Left forelimb (tissue), 1 donor: ENCODE data around the gene ASIC1.
A peak's percentile ranks its signal among the peaks of the same experiment; 100 is the strongest.
"Not testable (repeated sequence)": the region's sequence is repeated elsewhere in the genome, so short reads cannot be mapped to it uniquely, and the experiment has no call there.

Experiments used
- DNase-seq: peaks from one replicate; pipeline ENCODE4 v3.0.0-alpha.2; 2018; ENCODE audit warnings: low spot score

Gene ASIC1

GRCh38 chr12:50061946-50062686 is 4.7 kb downstream of the ASIC1 start:
- no peak for DNase-seq

DNA sequence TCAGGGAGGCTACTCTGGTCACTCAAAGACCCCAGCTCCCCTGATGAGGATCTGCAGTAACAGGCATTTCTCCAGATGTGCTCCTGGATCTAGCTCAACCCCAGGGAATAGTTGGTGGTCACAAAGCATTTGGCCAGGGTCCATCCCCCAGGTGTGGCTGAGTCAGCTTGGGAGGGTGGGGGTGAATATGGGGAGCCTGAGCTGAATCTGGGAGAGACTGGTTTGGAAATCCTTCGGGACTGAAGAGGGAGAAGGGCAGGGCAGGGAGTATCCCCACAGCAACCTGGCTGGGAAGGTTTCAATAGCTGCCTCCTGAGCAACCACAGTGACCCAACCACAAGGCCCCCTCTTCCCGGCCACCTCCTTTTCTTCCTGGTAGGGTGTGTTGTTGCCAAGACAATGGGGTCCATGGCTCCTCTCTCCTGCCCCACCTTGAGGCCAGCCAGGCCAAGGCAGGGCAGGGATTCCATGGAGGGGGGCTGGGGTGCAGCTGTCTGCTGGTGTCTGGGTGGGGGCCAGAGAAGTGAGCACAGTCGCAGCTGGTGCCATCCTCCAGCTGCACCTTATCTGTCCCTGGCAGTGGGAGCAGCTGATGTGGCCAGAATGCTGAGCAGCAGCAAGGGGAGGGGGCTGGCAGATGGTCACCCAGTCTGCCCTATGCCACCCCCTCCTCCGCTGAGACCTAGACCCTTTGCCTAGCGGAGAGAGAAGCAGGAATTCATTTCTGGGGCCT is 5.5 kb downstream of the ASIC1 start:
- DNase-seq: no peak

DNA sequence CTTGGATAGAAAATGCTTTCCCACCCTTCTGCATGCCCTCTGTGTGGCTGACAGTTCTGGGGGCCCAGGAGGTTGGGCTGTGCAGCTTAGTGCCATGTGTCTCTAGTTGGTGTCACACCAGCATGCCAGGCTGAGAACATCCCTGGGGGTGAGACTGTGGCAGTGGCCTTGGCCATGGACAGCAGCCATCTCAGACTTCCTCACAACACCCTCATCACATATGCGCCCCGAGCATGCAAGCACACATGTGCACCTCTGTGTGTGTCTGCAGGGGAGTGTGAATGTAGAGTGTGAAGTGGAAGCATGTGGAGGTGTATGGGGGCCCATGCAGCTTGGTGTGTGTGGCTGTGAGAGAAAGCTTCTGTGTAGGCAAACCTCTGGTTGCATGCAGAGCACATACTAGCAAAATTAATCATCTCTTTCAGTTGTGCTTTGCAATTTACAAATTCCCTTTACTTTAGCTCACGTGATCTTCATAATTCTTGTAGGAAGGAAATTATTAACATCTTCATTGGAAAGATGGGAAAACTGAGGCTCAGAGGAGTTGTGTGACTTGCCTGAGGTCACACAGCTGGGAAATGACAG is 8.4 kb downstream of the ASIC1 start:
- DNase-seq: no peak

GRCh38 chr12:50066402-50066801 is 9.0 kb downstream of the ASIC1 start:
- no peak for DNase-seq

- no peak for DNase-seq
Measured at GRCh38 chr12:50069069-50069468, 11.7 kb downstream of the ASIC1 start.

- no peak for DNase-seq
Measured at GRCh38 chr12:50069539-50069938, 12.1 kb downstream of the ASIC1 start.

GRCh38 chr12:50070314-50071060 is 13.1 kb downstream of the ASIC1 start:
- DNase-seq: peak; percentile 86

GRCh38 chr12:50072198-50072907 is 15.0 kb downstream of the ASIC1 start:
- no peak for DNase-seq

DNA sequence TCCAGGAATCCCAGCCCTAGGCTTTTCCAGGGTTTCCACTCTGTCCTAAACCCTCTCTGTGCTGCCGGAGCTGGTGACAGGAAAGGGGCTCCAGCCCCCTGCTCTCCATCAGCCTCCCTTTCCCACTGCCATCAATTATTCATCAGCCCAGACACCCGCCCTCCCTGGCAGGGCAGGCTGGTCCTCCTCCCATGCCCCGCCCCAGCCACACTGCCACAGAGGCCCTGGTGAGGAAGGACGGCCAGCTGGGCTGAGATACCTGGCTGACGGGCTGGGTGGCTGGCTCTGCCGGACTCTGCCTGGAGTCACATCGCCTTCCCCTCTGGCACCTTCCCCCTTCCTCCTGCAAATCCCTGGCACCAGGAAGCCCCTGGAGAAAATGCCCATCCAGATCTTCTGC is 15.8 kb downstream of the ASIC1 start:
- DNase-seq: no peak

- DNase-seq: no peak
Measured at GRCh38 chr12:50073712-50074111, 16.3 kb downstream of the ASIC1 start.

GRCh38 chr12:50074936-50075807 is 17.8 kb downstream of the ASIC1 start:
- peak; percentile 86 for DNase-seq

DNA sequence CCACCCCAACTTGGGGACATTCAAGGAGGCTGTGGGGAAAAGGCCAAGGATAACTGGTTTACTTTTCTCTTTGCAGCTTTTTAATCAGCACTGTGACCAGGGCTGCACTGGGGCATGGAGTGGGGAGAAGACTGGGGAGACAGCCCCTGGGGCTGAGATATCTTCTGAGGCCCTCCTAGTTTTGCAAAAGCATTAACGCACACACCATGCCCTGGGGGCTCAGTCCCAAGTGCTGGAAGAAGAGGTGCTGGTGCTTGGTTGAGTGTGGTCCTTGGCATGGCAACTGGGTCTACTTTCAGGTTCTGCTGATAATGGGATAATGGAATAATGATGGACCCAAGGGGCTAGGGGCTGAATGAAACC is 18.4 kb downstream of the ASIC1 start:
- DNase-seq: no peak

- no peak for DNase-seq
Measured at GRCh38 chr12:50077099-50077498, 19.7 kb downstream of the ASIC1 start.

- DNase-seq: no peak
Measured at GRCh38 chr12:50078281-50078680, 20.9 kb downstream of the ASIC1 start.

- DNase-seq: no peak
Measured at GRCh38 chr12:50079771-50080170, 22.4 kb downstream of the ASIC1 start.

- no peak for DNase-seq
Measured at GRCh38 chr12:50081096-50081808, 23.9 kb downstream of the ASIC1 start.

GRCh38 chr12:50082644-50083043 is 25.2 kb downstream of the ASIC1 start:
- DNase-seq: no peak

DNA sequence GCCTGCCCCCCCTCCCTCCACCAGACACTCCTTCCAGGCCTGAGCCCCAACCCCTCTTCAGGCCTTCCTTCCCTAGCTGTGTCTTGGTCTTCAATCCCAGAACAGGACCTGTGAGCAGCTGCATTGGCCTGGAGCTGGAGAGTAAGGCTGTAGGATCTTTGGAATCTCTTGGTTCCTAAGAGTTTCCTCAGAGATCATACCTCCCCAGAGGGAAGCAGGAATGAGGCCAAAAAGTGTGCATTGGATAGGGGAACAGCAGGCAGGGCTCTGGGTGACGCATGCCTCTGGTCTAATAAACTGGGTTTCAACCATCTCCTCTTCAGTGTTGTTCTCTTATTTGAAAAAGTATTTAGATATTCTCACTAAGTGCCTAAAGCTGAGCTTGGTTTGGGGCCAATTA is 25.9 kb downstream of the ASIC1 start:
- no peak for DNase-seq

- not testable (repeated sequence) for DNase-seq
Measured at GRCh38 chr12:50084409-50084774, 27.0 kb downstream of the ASIC1 start.
